Measurements from ENCODE around the gene AGBL5. TPM values are rescaled to one million over a fixed set of nuclear protein-coding genes. Genes with fewer than 3 reads are reported as not detected.
A peak's percentile ranks its signal among the peaks of the same experiment; 100 is the strongest.

The AGBL5 gene, protein sequence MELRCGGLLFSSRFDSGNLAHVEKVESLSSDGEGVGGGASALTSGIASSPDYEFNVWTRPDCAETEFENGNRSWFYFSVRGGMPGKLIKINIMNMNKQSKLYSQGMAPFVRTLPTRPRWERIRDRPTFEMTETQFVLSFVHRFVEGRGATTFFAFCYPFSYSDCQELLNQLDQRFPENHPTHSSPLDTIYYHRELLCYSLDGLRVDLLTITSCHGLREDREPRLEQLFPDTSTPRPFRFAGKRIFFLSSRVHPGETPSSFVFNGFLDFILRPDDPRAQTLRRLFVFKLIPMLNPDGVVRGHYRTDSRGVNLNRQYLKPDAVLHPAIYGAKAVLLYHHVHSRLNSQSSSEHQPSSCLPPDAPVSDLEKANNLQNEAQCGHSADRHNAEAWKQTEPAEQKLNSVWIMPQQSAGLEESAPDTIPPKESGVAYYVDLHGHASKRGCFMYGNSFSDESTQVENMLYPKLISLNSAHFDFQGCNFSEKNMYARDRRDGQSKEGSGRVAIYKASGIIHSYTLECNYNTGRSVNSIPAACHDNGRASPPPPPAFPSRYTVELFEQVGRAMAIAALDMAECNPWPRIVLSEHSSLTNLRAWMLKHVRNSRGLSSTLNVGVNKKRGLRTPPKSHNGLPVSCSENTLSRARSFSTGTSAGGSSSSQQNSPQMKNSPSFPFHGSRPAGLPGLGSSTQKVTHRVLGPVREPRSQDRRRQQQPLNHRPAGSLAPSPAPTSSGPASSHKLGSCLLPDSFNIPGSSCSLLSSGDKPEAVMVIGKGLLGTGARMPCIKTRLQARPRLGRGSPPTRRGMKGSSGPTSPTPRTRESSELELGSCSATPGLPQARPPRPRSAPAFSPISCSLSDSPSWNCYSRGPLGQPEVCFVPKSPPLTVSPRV
- 10 to 100 TPM; 14.1 to 21.6 TPM for total RNA-seq

DNA sequence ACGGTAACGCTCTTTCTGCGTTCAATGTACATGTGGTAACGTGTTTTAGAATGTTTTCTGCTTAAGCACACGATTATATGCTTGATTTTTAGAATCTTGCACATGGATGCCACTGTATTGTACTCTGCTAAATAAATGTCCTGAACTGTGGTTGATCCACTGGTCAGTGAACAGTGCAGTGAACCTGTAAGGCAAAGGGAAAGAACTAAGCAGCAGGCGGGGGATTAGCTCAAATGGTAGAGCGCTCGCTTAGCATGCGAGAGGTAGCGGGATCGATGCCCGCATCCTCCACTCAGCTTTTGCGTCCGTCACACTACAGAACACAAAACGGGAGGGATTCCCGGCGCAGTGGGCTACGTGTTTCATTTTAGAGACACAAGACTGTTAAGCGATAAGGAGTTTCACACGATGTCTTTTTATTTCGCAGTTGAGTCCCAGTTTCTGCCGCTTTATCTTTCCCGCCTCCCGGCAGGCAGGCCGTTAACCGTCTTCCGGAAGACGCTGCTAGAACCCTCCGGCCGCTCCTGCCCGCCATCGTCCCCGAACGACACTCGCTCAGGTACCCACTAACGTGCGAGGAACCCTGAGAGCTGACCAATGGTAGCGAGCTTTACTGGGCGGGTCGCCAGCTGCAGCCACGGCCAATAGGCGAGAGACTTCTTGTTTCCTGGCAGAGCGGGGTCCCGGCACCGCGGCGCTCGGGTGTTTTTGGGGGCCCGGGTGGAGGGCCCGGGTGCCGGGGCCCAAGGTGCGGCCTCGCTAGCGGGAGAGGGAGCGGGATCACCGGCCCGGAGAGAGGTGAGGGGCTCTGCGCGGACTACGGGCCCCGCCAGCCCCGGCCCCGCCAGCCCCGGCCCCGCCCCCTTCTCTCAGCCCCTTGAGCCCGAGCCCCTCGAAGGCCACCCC, at the start of gene AGBL5:
TSS of gene AGBL5 (plus strand) at position 673 of the 906 bp plus-strand sequence. CDS start 1,291 bp downstream, outside the sequence.
- DNase-seq (ENCODE audit: low spot score in 2 of 2) (peak; percentile 94 to 95), ATAC-seq (peak; percentile 82 to 83)
- peak within 1 kb of the TSS; percentile 100 for H3K27ac Mint-ChIP-seq
- H3K36me3 Mint-ChIP-seq = peaks cover 10 to 21% of the 10 kb centered on the region in 2 donors
- no peaks in the 10 kb centered on the region for H3K9me3 Mint-ChIP-seq

DNA sequence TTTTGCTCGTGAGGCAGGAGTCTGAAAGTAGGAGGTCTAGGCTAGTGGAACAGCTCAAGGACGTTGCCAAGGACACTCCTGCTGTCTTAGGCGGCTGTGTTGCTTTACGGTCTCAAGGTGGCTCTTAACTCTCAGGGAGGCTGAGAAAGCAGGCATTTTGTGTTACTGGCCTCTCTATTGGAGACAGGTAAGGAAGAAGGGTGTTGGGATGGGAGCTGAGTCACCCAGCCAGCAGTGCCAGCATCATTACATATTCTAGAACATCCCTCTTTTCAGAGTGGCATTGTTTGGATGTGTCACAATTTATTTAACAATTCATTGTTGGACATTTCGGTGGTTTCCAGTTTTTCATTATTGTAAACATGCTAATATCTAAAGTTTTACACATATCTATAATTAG, 49.5 kb upstream of the AGBL5 start:
- ATAC-seq (no peak), DNase-seq (ENCODE audit: low spot score in 2 of 2) (no peak)
- H3K27ac Mint-ChIP-seq = no peak overlapping the region
- no peaks in the 10 kb centered on the region for H3K36me3 Mint-ChIP-seq
- no peaks in the 10 kb centered on the region for H3K9me3 Mint-ChIP-seq

DNA sequence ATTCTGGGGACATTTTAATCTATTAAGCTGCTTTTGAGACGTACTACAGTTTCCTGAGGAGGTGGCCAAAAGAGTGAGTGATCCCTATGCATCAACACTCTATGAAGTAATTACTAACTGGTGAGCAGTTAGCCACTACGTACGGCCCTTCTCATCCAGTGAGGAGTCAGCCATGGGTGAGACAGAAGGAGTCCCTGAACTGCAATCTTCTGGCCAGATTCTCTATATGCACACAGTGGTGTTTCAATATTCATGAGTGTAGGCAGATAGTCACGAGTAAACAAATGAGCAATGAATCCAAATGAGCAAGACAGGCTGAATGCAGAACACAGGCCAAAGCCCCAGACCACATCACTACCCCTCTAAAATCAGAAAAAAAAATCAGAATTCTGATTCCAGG, 48.5 kb upstream of the AGBL5 start:
- DNase-seq (ENCODE audit: low spot score in 2 of 2) (no peak), ATAC-seq (no peak)
- no peak overlapping the region for H3K27ac Mint-ChIP-seq
- H3K36me3 Mint-ChIP-seq = no peaks in the 10 kb centered on the region
- H3K9me3 Mint-ChIP-seq = no peaks in the 10 kb centered on the region

GRCh38 chr2:27003857-27004256, 47.6 kb upstream of the AGBL5 start:
- ATAC-seq (no peak), DNase-seq (ENCODE audit: low spot score in 2 of 2) (no peak)
- H3K27ac Mint-ChIP-seq = no peak overlapping the region
- H3K9me3 Mint-ChIP-seq = no peaks in the 10 kb centered on the region
- no peaks in the 10 kb centered on the region for H3K36me3 Mint-ChIP-seq

DNA sequence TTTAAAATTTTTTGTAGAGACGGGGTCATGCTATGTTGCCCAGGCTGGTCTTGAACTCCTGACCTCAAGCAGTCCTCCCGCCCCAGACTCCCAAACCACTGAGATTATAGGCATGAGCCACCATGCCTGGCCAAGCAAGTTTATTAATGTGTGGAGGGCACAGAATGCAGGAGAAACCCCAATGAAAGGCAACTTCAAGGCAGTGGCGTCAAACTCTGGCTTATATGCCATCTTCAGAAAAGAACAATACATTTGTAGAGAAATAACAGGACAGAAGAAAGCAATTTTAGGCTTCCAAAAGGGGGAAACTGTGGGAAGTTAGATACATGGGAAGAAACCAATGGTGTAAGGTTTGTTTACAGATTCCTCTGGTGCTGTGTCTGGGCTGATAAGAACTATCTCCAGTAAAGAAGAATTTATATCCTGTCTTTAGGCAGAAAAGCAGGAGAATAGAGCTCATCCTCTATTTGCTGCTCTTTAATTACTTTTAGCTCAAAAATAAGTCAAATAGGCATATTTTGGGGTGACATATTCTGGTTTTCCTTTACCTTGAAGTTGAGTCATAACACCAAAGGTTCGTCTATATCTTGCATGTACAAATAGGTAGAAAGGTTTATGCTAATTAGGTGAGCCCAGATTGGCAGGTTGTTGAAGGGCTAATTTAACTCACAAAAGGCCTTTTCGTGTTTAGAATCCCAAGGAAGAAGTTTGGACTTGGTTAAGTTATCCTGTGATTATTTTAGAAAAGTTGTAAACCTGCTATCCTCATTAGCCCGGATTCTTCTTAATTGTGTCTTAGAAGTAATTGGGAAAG, 44.7 kb upstream of the AGBL5 start:
- Mint-ChIP-seq H3K36me3 (no peaks in the 10 kb centered on the region), H3K27ac (no peak overlapping the region), H3K9me3 (no peaks in the 10 kb centered on the region)
- DNase-seq (ENCODE audit: low spot score in 2 of 2) (no peak), ATAC-seq (no peak)

DNA sequence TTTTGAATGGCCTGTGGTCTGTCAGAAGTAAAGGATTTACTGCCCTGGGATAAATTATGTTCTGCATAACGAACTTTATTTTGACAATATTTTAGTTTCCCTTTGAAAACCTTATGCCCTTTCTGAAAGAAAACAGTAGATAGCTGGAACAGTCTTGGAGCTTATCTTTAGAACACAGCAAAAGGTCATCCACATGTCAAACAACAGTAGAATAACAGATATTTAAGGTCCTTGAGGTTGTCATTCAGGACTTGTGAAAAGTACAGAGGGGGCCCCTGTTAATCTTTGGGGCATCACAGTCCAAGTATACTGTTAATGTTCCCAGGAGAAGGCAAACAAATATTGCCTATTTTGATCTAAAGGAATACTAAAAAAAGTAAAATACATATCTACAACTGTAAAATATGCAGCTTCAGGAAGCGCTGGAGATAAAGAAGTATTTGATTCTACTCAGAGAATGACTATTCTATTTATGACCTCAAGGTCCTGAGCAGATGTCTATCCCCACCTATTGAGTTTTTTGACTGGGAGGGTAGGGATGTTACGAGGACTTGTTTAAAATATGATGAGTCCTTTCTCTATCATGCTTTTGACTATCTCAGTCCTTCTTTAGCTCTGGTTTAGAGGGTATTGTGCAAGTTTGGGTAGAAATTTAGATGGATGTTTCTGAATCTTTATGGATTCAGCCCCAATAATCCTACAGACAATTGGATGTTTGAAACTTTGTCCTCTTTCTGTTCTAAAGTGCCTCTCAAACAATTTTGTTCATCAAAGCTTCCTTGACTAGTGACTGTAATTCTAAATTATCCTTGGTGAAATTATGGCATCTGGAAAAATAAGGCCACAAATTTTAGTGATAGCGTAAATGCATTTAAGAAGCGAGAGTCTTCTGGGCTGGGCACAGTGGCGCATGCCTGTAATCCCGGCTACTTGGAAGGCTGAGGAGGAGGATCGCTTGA, 43.8 kb upstream of the AGBL5 start:
- H3K27ac Mint-ChIP-seq = no peak overlapping the region
- no peaks in the 10 kb centered on the region for H3K9me3 Mint-ChIP-seq
- ATAC-seq = no peak
- no peak for DNase-seq (ENCODE audit: low spot score in 2 of 2)
- no peaks in the 10 kb centered on the region for H3K36me3 Mint-ChIP-seq

DNA sequence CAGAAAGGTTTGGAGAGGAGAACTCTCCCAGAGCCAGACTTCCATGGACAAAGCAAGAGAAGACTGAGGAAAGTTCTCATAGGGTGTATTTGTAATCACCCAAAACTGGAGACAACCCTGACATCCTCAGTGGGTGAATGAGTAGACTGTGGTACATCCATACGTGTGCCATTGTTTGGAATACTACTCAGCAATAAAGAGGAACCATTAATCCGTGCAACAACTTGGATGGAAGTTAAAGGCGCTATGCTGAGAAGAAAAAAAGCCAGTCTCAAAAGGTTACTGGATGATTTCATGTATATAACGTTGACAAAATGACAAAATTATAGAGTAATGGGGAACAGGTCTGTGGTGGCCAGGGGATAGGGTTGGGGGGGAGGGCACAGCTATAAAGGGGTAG, 42.8 kb upstream of the AGBL5 start:
- Mint-ChIP-seq H3K36me3 (no peaks in the 10 kb centered on the region), H3K9me3 (no peaks in the 10 kb centered on the region), H3K27ac (no peak overlapping the region)
- ATAC-seq (no peak), DNase-seq (ENCODE audit: low spot score in 2 of 2) (no peak)

GRCh38 chr2:27009083-27009482, 42.4 kb upstream of the AGBL5 start:
- H3K27ac Mint-ChIP-seq = no peak overlapping the region
- no peaks in the 10 kb centered on the region for H3K9me3 Mint-ChIP-seq
- no peaks in the 10 kb centered on the region for H3K36me3 Mint-ChIP-seq
- no peak for DNase-seq (ENCODE audit: low spot score in 2 of 2)
- ATAC-seq = no peak

DNA sequence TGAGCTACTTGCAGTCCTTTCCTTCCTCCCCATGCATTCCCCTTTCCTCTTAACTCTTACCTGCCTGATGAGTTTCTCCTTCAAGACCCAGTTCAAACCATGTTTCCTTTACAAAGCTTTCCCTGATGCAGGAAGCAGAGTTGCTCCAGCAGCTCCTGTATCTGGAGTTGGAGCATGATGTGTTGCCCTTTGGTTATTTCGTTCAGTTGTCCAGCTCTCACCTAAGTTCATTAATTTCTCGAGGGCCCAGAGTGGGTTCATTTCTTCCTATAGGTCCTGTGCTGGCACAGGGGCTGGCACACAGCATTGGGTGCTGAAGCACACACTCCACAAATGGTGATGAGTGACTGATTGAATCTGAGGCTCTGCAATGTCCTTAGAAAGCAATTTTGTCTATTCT, 41.8 kb upstream of the AGBL5 start:
- peak overlapping the region in 1 of 2 donors; percentile 26 for H3K27ac Mint-ChIP-seq
- no peak for ATAC-seq
- no peaks in the 10 kb centered on the region for H3K9me3 Mint-ChIP-seq
- no peaks in the 10 kb centered on the region for H3K36me3 Mint-ChIP-seq
- DNase-seq (ENCODE audit: low spot score in 2 of 2) = no peak

GRCh38 chr2:27010139-27010538, 41.3 kb upstream of the AGBL5 start:
- no peak overlapping the region for H3K27ac Mint-ChIP-seq
- H3K36me3 Mint-ChIP-seq = no peaks in the 10 kb centered on the region
- DNase-seq (ENCODE audit: low spot score in 2 of 2) (no peak), ATAC-seq (no peak)
- H3K9me3 Mint-ChIP-seq = no peaks in the 10 kb centered on the region

DNA sequence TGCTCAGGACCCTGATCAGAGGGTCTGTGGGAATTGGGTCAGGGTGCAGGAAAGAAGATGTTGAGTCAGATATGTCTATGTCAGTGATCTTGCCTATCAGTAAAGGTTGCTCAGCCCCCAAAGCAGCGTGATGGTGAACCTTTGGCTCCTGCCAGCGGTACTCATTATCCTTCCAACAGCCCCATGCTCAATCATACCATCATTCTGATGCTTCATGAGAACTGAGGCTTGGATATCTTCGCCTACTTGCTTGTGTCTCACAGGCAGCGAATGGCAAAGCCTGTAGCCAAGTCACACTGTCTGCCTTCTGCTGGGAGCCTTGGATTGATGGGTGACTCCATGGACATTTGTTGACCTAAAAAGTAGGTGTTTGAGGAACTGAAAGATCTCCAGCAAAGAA, 37.7 kb upstream of the AGBL5 start:
- no peaks in the 10 kb centered on the region for H3K36me3 Mint-ChIP-seq
- no peak overlapping the region for H3K27ac Mint-ChIP-seq
- no peaks in the 10 kb centered on the region for H3K9me3 Mint-ChIP-seq
- no peak for ATAC-seq
- no peak for DNase-seq (ENCODE audit: low spot score in 2 of 2)

DNA sequence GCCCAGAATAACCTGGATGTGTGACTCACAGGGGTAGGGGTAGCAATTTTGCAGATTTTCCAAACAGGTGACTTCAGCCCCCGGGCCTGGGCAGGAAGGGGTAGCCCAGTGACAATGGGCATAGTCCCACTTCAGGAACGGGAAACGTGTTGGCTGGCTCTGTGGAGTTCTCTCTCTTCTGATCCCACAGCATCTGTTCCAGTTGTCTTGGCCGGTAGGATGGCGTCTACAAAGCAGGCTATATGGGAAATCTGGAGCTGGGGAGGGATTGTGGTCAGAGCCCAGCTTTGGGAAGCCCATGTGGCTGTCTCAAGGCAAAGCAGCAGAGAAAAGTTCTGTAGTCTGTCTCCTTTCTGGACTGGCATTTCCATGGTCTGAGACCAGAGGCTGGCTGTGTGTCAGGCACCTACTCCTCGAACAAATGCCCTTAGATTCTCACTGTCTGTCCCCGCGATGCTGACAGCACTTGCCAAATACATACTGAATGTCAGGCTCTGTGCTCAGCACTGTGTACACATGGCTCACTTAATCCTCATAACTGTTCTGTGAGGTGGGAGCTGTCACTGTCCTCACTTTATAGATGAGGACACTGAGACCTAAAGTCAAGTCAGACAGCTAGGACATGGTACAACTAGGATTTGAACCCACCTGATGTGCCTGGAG, 36.6 kb upstream of the AGBL5 start:
- Mint-ChIP-seq H3K27ac (peak overlapping the region in 1 of 2 donors; percentile 75), H3K9me3 (no peaks in the 10 kb centered on the region), H3K36me3 (no peaks in the 10 kb centered on the region)
- no peak for ATAC-seq
- no peak for DNase-seq (ENCODE audit: low spot score in 2 of 2)

GRCh38 chr2:27016801-27017325, 34.6 kb upstream of the AGBL5 start:
- H3K9me3 Mint-ChIP-seq = no peaks in the 10 kb centered on the region
- DNase-seq (ENCODE audit: low spot score in 2 of 2) (peak in 1 of 2 donors; percentile 39), ATAC-seq (peak; percentile 29 to 63)
- H3K36me3 Mint-ChIP-seq = no peaks in the 10 kb centered on the region
- H3K27ac Mint-ChIP-seq = no peak overlapping the region

DNA sequence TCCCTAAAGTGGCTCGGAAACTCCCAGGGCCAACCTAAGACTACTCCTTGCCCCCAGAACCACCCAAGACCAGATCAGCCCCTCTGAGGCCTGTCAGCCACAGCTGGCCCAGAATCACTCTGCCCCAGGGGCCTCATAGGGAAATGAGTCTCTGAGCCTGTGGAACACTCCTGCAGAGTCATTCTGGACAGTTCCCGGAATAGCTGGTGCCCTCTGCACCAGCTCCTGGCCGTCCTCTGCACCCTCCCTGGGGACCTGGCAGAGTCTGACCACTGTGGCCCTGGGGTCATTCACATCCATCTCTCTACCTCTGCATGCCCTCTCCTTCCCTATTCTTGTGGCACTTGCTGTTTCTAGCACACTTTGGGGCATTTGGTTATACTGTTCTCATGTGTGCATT, 33.3 kb upstream of the AGBL5 start:
- H3K36me3 Mint-ChIP-seq = no peaks in the 10 kb centered on the region
- ATAC-seq (no peak), DNase-seq (ENCODE audit: low spot score in 2 of 2) (no peak)
- H3K27ac Mint-ChIP-seq = no peak overlapping the region
- H3K9me3 Mint-ChIP-seq = no peaks in the 10 kb centered on the region
